B cell (primary cell): Measurements from ENCODE around the gene PALLD. TPM values are rescaled to one million over a fixed set of nuclear protein-coding genes. Genes with fewer than 3 reads are reported as not detected.

Experiments
- ATAC-seq: fragments of 200-7000 bp; cut with Tn5 transposase; one replicate; pipeline ENCODE4 v1.10.0; 2021; ENCODE audit warnings: low read depth, mild to moderate bottlenecking, moderate number of reproducible peaks, moderate library complexity
- CTCF ChIA-PET: fragments of 350-600 bp; sonication (Branson Sonifier 250); formaldehyde crosslinking; loops from one replicate; lab custom pipeline; 2021; ENCODE audit warnings: antibody characterized with exemption, inconsistent platforms; lab: Charles Lee
- POLR2A ChIA-PET: fragments of 350-600 bp; sonication (Branson Sonifier 250); formaldehyde crosslinking; loops from one replicate; lab custom pipeline; 2021; ENCODE audit warnings: antibody characterized with exemption; lab: Charles Lee
- DNase-seq: peaks from one replicate; pipeline ENCODE4 v3.0.0; 2013
- H2AFZ ChIP-seq: 2 replicates; pipeline ENCODE4 v1.6.1; 2012; ENCODE audit warnings: mild to moderate bottlenecking, low read depth, low read length; ENCODE audit not compliant: insufficient read depth, poor library complexity, severe bottlenecking
- H3K27ac ChIP-seq, 2 donors: 1 replicate in 1 of 2; 2 replicates in 1 of 2; pipeline ENCODE4 v1.5.1; 2012 to 2013; ENCODE audit warnings: low read length in 2 of 2, mild to moderate bottlenecking in 2 of 2, moderate library complexity in 1 of 2
- H3K27me3 ChIP-seq, 4 experiments: fragments of 200-600 bp in 1 of 4; sonication (generic) in 1 of 4; replicated peaks in 1 of 4; 1 replicate in 2 of 4; 2 replicates in 2 of 4; pipeline versions ENCODE4 v1.6.1 to v1.7.0; 2013 to 2016; ENCODE audit warnings: low read length in 3 of 4, mild to moderate bottlenecking in 2 of 4, mixed read lengths in 1 of 4, moderate library complexity in 1 of 4; ENCODE audit not compliant: insufficient read depth in 4 of 4, control insufficient read depth in 3 of 4; ENCODE audit errors: control extremely low read depth in 1 of 4
- H3K36me3 ChIP-seq, 2 experiments: replicated peaks in 1 of 2; 1 replicate in 1 of 2; 2 replicates in 1 of 2; pipeline versions ENCODE4 v1.6.1 to v1.7.1; 2013; ENCODE audit warnings: low read length in 1 of 2; ENCODE audit not compliant: insufficient read depth in 2 of 2, control insufficient read depth in 1 of 2; ENCODE audit errors: control extremely low read depth in 1 of 2, extremely low read depth in 1 of 2
- H3K4me1 ChIP-seq, 2 donors: fragments of 200-600 bp in 1 of 2; sonication (generic) in 1 of 2; 1 replicate in 1 of 2; 2 replicates in 1 of 2; pipeline versions ENCODE4 v1.5.1 to v1.6.1; 2013 to 2017; ENCODE audit warnings: low read length in 2 of 2; ENCODE audit not compliant: control insufficient read depth in 2 of 2, insufficient read depth in 2 of 2
- H3K4me2 ChIP-seq: replicated peaks from 2 replicates; pipeline ENCODE3; 2012; ENCODE audit warnings: mild to moderate bottlenecking, low read depth, low read length; ENCODE audit not compliant: poor library complexity, severe bottlenecking
- H3K4me3 ChIP-seq, 5 experiments: fragments of 200-600 bp in 1 of 5; sonication (generic) in 1 of 5; 1 replicate in 3 of 5; 2 replicates in 2 of 5; pipeline versions ENCODE4 v1.5.1 to v1.7.0; 2011 to 2016; ENCODE audit warnings: low read length in 4 of 5, mild to moderate bottlenecking in 4 of 5, low read depth in 2 of 5, control low read depth in 1 of 5, moderate library complexity in 1 of 5; ENCODE audit not compliant: insufficient read depth in 1 of 5; ENCODE audit errors: control extremely low read depth in 1 of 5, extremely low read depth in 1 of 5
- H3K79me2 ChIP-seq: fragments of 200-600 bp; sonication (generic); one replicate; pipeline ENCODE4 v1.6.0; 2016; ENCODE audit warnings: low read length; ENCODE audit not compliant: control insufficient read depth, insufficient read depth
- H3K9ac ChIP-seq: fragments of 200-600 bp; sonication (generic); 2 replicates; pipeline ENCODE4 v1.6.1; 2017; ENCODE audit warnings: mild to moderate bottlenecking, low read length, moderate library complexity
- H3K9me3 ChIP-seq, 3 donors: one replicate each; pipeline versions ENCODE4 v1.6.1 to v1.7.1; 2013; ENCODE audit warnings: low read length in 2 of 3; ENCODE audit not compliant: control insufficient read depth in 2 of 3, insufficient read depth in 1 of 3; ENCODE audit errors: control extremely low read depth in 1 of 3
- H4K20me1 ChIP-seq: 2 replicates; pipeline ENCODE4 v1.6.0; 2012; ENCODE audit warnings: mild to moderate bottlenecking, low read length; ENCODE audit not compliant: insufficient read depth, control insufficient read depth, poor library complexity, severe bottlenecking
- H3K27ac Mint-ChIP-seq: one replicate; pipeline ENCODE4 v1.8.0; 2021; ENCODE audit warnings: mixed read lengths
- H3K27me3 Mint-ChIP-seq: one replicate; pipeline ENCODE4 v1.8.0; 2021; ENCODE audit warnings: mixed read lengths
- H3K4me1 Mint-ChIP-seq: one replicate; pipeline ENCODE4 v1.8.0; 2021; ENCODE audit warnings: mixed read lengths
- H3K4me3 Mint-ChIP-seq: one replicate; pipeline ENCODE4 v1.8.0; 2021; ENCODE audit warnings: mixed read lengths
- H3K9me3 Mint-ChIP-seq: one replicate; pipeline ENCODE4 v1.8.0; 2022; ENCODE audit warnings: mixed read lengths; ENCODE audit not compliant: insufficient read depth
- EZH2 ChIP-seq: IDR thresholded peaks from 2 replicates; pipeline ENCODE4 v1.6.1; 2012; ENCODE audit warnings: borderline replicate concordance, low read depth, mild to moderate bottlenecking, moderate library complexity, low read length; ENCODE audit not compliant: insufficient read depth, poor library complexity, severe bottlenecking
- WGBS: methylation state at CpG from one replicate; pipeline ENCODE4 v1.1.5; 2013; ENCODE audit warnings: missing lambda C conversion rate; ENCODE audit not compliant: insufficient coverage; 5-methylcytosine and 5-hydroxymethylcytosine counted together
- intact Hi-C: fragments of 100-400 bp; cut with micrococcal nuclease; formaldehyde crosslinking; loops from one replicate; pipeline ENCODE4 v1.10.0; 2022
- polyA plus RNA-seq: library from polyadenylated mRNA; depleted of rRNA; stranded (reverse); fragments of >200 nt; gene quantifications from 2 replicates; pipeline ENCODE4 v1.2.3, GENCODE V29; 2012
- total RNA-seq, 2 donors: library from RNA; stranded (reverse); fragments of 120-200 nt in 1 of 2; gene quantifications; 1 replicate in 1 of 2; 2 replicates in 1 of 2; pipeline versions ENCODE4 v1.2.3 to v1.2.4, GENCODE V29; 2013 to 2022
- TF ChIP-seq, protein P1 (sequence below): fragments of 200-600 bp; IDR thresholded peaks from one replicate; pipeline ENCODE4 v1.8.0; 2022; ENCODE audit warnings: antibody characterized with exemption, mild to moderate bottlenecking

PALLD gene
- total and polyA plus RNA-seq, 2 donors (not counting 1 experiment from before 2014, with no cell fraction given), result 0.63 to 0.71 TPM

DNA sequence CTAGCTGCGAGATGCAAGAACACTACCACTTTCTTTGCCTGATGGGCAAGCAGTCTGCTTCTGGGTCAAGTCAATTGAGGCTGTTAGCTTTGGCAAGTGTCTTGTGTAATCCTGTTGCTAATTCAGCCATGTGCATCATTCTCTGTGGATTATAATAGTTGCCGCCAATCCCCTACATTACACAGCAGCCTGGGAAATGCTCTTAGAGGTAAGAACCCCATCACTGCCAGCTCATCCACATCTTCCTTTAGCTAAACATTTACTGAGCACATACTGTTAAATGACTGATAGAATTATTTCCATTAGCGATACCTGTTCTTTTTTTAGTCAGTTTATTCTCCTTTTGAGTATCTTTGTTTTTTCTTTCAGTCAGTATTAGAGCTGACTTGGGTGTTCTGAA is 397.0 kb downstream of the PALLD start:
- H3K27me3 Mint-ChIP-seq, result no peaks in the 10 kb centered on the region
- no peaks in the 10 kb centered on the region for H3K4me1 Mint-ChIP-seq
- no peaks in the 10 kb centered on the region for H4K20me1 ChIP-seq
- H3K36me3 ChIP-seq, result no peaks in the 10 kb centered on the region
- intact Hi-C loops, result no loop called here
- H2AFZ ChIP-seq, result no peak overlapping the region
- CTCF ChIA-PET, result no interaction called here
- WGBS, result 84% methylated on average over 2 of the region's 3 CpGs
- TF ChIP-seq, protein P1, sequence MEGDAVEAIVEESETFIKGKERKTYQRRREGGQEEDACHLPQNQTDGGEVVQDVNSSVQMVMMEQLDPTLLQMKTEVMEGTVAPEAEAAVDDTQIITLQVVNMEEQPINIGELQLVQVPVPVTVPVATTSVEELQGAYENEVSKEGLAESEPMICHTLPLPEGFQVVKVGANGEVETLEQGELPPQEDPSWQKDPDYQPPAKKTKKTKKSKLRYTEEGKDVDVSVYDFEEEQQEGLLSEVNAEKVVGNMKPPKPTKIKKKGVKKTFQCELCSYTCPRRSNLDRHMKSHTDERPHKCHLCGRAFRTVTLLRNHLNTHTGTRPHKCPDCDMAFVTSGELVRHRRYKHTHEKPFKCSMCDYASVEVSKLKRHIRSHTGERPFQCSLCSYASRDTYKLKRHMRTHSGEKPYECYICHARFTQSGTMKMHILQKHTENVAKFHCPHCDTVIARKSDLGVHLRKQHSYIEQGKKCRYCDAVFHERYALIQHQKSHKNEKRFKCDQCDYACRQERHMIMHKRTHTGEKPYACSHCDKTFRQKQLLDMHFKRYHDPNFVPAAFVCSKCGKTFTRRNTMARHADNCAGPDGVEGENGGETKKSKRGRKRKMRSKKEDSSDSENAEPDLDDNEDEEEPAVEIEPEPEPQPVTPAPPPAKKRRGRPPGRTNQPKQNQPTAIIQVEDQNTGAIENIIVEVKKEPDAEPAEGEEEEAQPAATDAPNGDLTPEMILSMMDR, result no peak
- TF ChIP-seq EZH2, result no peak
- no peaks in the 10 kb centered on the region for H3K4me1 ChIP-seq
- H3K79me2 ChIP-seq, result no peaks in the 10 kb centered on the region
- no peak for ATAC-seq
- H3K4me2 ChIP-seq, result no peak overlapping the region
- H3K4me3 Mint-ChIP-seq, result no peak overlapping the region
- no peak overlapping the region for H3K27ac ChIP-seq
- POLR2A ChIA-PET, result no interaction called here
- no peak overlapping the region for H3K27ac Mint-ChIP-seq
- H3K9me3 ChIP-seq, result no peaks in the 10 kb centered on the region
- no peaks in the 10 kb centered on the region for H3K27me3 ChIP-seq
- H3K9ac ChIP-seq, result no peak overlapping the region
- DNase-seq, result no peak
- no peak overlapping the region for H3K4me3 ChIP-seq
- no peaks in the 10 kb centered on the region for H3K9me3 Mint-ChIP-seq

DNA sequence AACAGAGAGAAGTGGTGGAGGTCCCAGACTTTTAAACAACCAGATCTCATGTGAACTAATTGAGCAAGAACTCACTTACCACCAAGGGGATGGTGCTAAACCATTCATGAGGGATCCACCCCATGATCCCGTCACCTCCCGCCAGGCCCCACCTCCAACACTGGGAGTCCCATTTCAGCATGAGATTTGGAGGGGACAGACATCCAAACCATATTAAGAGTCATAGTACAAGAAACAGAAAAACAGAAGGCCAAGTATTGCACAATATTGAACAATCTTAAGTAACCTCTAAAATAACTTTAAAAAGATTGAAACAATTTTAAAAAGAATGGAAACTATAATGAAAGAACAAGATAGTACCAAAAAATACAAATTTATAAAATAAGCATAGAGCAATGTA is 403.2 kb downstream of the PALLD start:
- intact Hi-C loops, result no loop called here
- H3K9ac ChIP-seq, result no peak overlapping the region
- TF ChIP-seq EZH2, result no peak
- TF ChIP-seq, protein P1, result no peak
- ChIA-PET POLR2A (no interaction called here), CTCF (interaction anchor here (1.9 kb wide), 1 partner anchor 24 kb away, joined by 8 read pairs; no protein-coding TSS in a partner anchor)
- no peak for ATAC-seq
- 100% methylated on average over 2 of the region's 2 CpGs for WGBS
- H3K4me1 Mint-ChIP-seq, result no peaks in the 10 kb centered on the region
- no peaks in the 10 kb centered on the region for H3K9me3 Mint-ChIP-seq
- no peak for DNase-seq
- no peaks in the 10 kb centered on the region for H4K20me1 ChIP-seq
- no peak overlapping the region for H3K4me2 ChIP-seq
- H2AFZ ChIP-seq, result no peak overlapping the region
- H3K36me3 ChIP-seq, result no peaks in the 10 kb centered on the region
- no peaks in the 10 kb centered on the region for H3K27me3 Mint-ChIP-seq
- H3K4me3 ChIP-seq, result no peak overlapping the region
- H3K27ac ChIP-seq, result no peak overlapping the region
- no peak overlapping the region for H3K4me3 Mint-ChIP-seq
- H3K27me3 ChIP-seq, result no peaks in the 10 kb centered on the region
- H3K27ac Mint-ChIP-seq, result no peak overlapping the region
- H3K79me2 ChIP-seq, result no peaks in the 10 kb centered on the region
- H3K4me1 ChIP-seq, result no peaks in the 10 kb centered on the region
- no peaks in the 10 kb centered on the region for H3K9me3 ChIP-seq
